T-helper 22 cell (primary cell): ENCODE results near the gene PITPNM1.
"Not testable (repeated sequence)": the region's sequence is repeated elsewhere in the genome, so short reads cannot be mapped to it uniquely, and the experiment has no call there.

ENCODE experiments used
- DNase-seq: peaks from one replicate; pipeline ENCODE4 v3.0.0-alpha.2; 2020; ENCODE audit warnings: low read depth

Gene PITPNM1

DNA sequence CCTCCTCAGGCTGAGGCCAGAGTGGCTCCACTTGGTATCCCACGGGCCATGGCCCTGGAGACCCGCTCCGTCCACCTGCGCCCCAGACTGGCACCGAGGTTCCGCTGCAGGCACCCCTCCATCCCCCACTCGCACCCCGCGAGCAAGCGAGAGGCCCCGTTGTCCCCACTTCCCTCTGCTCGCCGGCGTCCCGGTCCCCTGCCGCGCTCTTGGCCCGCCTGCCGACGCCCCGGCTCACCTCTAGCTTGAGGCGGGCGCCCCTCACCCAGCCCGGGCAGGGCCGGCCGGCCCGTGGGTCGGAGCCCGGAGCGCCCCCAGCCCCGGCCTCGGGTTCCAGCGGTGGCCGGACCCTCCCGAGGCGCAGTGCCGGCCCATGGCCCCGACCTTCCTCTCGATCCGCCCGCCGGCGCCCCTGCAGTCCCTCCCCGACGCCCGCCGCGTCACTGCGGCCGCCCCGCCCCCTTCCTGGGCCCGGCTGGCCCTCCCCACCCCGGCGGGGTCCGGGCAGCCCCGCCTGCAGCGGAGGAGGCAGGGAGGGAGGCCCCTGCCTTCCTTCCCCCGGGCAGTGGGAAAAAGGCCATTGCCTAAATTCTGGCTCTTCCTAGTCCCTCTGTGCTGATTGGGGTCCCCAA lies at the start of gene PITPNM1:
Gene PITPNM1 (minus strand): TSS at position 414 of the 632 bp plus-strand sequence. CDS start 1,183 bp downstream, outside the sequence.
- DNase-seq, result peak; percentile 59

DNA sequence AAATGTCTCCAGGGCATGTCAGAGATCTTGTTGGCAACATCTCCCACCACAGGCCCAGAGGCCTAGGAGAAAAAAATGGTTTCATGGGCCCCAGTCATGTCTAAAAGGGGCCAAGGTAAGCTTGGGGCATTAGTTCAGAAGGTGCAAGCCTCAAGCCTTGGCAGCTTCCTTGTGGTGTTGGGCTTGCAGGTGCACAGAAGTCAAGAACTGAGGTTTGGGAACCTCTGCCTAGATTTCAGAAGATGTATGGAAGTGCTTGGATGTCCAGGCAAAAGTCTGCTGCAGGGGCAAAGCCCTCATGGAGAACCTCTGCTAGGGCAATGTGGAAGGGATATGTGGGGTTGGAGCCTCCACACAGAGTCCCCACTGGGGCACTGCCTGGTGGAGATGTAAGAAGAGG lies 46.5 kb upstream of the PITPNM1 start:
- not testable (repeated sequence) for DNase-seq

DNA sequence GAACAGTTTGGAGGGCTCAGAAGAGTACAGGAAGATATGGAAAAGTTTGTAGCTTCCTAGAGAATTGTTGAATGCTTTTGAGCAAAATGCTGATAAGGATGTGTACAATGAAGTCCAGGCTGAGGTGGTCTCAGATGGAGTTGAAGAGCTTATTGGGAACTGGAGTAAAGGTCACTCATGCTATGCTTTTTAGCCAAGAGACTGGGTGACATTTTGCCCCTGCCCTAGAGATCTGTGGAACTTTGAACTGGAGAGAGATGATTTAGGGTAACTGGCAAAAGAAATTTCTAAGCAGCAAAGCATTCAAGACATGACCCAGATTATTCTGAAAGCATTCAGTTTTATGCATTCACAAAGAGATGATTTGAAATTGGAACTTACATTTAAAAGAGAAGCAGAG lies 46.0 kb upstream of the PITPNM1 start:
- DNase-seq, result no peak

DNA sequence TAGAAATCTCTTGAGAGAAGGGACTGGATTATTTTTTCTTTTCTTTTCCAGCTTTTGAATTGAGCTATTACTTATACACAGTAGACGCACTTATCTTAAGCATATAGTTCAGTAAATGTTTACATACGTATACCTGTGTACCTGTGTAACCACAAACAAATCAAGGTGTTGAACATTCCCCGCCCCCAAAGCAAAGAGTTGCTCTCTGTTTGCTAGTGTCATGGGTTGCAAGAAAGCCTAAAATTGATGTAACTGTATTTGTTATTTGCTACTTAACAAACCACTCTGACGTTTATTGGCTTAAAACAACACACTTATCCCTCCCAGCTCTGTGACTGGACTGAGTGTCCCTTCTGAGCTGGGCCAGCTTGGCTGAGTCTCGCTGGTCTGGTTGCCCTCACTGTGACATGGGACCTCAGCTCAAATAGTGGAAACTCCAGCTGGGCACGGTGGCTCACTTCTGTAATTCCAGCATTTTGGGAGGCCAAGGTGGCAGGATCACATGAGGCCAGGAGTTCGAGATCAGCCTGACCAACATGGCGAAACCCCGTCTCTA lies 43.5 kb upstream of the PITPNM1 start:
- no peak for DNase-seq

DNA sequence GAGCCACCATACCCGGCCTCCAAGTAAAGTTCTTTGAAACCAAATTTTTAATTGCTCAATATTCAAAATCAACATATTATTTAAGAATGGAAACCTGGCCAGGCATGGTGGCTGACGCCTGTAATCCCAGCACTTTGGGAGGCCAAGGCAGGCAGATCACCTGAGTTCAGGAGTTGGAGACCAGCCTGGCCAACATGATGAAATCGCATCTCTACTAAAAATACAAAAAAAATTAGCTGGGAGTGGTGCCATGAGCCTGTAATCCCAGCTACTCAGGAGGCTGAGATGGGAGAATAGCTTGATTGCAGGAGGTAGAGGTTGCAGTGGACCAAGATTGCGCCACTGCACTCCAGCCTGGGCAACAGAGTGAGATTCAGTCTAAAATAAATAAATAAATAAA lies 42.9 kb upstream of the PITPNM1 start:
- not testable (repeated sequence) for DNase-seq

DNA sequence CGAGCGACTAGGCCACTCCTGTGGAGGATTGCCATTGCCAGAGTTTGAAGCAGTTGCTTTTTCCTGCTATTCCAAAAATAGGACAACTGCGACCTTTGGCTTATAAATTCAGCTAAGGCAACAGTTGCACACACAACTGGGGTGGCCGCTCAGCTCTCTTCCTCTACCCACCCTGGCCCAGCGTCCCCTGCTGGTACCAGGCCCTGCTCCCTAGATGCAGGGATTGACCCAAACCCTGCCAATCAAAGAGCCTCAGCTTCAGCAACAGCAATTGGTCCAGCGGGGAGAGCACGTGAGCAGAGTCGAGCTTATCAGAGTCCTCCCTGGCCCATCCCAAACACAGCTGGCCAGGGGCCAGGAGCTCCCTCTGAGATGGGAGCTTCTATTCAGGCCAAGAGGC lies 40.1 kb upstream of the PITPNM1 start:
- DNase-seq, result no peak

DNA sequence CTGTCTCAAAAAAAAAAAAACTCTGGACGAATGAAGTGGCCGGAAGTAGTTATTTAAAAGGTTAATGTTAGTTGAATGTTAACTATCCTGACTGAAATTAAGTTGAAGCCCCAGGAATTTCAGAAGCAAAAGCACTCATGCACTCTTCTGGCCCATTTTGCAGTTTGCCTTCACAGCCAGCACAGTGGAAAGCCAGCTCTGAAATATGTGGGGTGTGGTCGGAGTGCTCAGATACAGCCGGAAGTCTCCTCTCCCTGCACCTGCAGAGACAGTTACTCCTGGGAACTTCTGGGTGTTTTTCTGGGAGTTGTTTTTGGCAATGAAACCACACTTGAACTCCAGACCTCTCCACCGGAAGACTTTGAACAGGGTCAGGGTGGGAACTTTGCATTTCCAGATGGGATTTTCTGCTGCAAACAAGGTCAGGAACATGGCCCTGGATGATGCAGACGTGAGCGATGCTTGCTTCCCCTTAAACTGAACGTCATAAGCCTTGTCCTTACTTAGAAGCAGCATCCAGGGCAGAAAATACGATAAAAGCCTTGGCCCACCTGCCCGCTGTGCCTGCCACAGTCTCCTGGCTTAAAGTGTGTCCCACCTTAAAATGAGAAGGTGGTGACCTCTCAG lies 39.6 kb upstream of the PITPNM1 start:
- no peak for DNase-seq

DNA sequence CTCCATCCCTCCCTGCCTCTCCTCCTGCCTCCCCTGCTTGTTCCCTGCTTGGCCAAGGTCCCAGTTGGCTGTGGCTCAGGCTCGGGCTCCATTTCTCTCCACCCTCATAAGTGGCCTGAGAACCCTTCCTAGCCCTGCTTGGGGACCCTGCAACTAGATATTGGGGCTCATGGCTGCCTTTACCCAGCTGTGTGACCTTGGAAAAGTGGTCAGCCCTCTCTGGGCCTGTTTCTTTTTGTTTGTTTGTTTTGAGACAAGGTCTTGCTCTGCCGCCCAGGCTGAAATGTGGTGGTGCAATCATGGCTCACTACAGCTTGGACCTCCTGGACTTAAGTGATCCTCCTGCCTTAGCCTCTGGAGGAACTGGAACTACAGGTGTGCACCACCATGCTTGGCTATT lies 38.4 kb upstream of the PITPNM1 start:
- no peak for DNase-seq

DNA sequence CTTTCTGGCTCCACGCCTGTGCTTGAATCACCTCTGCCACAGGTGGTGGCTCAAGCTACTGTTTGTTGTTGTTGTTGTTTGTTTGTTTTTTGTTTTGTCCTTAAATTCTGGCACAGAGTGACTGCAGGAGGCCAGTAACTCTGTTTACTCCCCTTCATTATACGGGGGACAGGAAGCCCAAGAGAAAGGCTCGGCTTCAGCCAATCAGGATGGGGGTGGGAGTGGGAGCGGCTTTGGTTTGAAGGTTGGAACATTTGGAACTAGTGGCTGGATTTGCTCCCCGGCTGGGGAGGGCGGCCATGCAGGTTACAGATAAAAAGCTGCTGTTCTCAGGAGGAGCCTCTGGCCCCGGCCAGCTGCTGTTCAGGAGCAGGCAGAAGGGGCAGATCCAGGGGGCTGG lies 37.8 kb upstream of the PITPNM1 start:
- DNase-seq, result no peak

DNA sequence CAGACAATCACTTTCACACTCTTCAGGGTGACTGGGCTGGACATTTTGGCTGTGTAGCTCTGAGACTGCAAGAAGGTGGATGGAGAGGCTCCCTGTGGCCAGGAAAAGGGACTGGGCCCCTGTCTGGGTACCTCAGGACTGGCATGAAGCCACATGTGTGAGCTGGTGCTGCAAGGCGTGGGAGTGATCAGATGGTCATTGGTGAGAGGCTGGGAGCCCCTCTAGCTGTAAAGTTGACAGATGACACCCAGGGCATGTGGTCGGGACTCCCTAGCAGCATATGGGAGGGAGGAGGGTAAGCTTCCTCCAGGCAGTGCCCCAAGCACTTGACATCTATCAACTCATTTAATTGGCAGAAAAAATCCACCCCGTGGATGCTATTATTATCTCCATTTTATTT lies 37.0 kb upstream of the PITPNM1 start:
- DNase-seq, result no peak

DNA sequence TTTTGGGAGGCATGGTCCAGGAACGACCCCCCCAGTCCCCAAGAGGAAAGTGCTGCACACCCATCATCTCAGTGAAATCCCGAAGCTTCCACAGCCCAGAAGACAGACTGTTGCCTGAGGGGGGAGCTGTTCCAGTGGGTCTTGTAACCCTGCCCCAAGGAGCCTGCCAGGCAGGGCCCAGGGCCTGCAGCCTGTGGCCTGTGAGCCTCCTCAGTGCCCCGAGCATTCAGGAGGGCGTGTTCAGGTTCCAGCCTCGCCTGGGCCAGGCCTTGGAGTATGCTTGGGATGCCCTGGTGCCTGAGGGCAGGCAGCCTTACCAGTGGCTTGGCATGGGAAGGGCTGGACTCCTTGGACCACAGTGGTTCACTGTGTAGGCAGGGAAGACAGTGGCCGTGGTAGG lies 36.0 kb upstream of the PITPNM1 start:
- DNase-seq, result no peak

DNA sequence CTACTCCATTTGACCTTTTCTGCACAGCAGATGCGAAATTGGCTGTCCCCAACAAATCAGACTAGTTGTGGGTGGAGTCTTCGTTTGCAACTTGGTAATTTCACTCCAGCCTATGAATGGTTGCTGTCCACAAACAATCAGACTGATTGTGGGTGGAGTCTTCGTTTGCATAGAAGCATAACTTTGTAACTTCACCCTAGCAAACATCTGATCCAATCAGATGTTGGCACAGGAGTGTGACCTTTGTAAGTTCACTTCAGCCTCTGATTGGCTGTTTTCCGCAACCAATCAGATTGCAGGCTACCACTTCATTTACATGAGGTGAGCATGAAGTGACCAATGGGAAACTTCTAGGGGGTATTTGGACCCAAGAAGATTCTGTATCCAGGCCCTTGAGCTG lies 34.4 kb upstream of the PITPNM1 start:
- DNase-seq, result no peak

DNA sequence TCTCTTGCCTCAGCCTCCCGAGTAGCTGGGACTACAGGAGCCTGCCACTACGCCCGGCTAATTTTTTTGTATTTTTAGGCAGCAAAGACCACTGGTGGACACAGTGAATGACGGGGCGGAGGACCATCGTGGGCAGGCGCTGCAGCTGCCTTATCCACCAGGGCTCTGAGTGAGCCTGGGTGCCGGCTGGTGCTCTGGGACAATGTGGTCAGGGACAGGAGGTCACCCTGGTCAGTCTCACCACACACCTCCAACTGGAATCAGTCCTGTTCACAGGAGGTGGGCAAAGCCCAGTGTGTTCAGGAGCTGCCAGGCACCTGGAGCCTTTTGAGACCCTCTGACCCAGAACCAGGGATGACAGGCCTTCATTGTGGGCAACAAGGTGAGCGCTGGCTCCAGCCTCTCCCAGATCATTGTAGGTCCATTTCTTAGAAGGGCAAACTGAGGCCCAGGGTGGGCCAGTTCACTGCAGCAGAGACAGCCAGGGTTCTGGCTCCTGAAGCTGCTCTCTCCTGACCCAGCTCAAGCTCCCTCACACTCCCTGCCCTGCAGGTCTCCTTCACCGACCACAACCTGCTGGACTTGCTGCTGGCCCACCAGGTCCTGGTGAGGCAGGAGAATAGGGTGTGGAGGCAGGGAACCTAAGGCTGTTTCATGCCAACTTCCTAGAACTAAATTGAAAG lies 33.8 kb upstream of the PITPNM1 start:
- no peak for DNase-seq

DNA sequence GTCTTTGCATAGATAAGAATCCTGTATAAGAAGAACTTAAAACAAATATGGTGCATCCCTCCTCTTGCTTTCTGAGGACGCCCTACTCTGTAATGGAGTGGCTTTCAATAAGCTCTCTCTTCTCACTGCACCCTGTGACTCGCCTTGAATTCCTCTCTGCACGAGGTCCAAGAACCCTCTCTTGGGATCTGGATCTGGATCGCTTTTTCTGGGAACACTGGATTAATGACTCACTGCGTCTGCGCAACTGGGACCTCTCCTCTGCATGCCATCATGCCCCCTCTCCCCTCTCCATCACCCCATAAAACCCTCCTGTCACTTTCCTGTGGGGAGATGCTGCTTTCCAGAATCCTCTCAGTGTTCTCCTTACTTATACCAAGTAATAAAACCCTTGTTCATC lies 33.1 kb upstream of the PITPNM1 start:
- no peak for DNase-seq

DNA sequence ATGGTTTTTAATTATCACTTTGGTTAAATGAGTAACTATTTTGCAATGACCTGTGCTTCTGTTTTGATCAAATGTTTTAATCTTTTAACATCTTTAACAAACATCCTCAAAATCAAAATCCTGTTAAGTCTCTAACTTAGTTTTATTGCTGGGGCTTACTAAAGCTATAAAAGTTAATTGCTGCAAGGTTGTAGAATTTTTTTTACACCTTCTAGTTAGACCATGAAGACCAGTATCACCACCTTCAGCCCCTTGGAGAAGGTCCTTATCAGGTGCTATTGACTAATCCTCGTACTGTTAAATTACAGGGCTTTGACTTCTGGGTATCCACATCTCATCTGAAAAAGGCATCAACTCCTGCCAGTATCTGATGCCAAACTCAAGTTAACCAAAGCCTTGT lies 30.4 kb upstream of the PITPNM1 start:
- no peak for DNase-seq

DNA sequence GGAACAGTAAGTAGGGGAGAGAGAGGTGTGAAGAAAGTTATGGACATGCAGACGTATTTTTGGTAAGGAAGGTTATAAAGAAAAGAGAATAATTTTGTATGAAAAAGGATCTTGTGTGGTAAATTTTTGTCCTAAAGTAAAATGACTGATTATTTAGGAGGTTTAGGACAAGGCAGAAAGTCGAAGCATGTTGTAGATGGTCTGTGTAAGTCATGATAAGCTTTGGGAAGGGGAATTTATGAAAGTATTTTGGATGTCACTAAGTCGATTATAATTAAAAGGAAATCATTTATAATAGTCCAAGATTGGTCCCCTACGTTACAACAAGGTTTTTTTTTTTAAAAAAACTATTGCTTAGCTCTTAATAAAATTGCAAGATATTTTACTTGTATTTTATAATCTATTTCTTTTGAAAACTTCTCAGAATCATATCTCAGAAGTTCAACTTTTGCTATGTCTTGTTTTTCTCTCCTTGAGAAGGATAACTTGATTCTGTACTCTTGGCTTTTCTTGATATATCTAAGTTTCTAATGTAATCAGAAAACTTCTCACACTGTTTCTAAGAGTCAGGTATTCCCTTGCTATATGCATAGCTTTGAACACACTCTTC lies 29.0 kb upstream of the PITPNM1 start:
- DNase-seq, result no peak

DNA sequence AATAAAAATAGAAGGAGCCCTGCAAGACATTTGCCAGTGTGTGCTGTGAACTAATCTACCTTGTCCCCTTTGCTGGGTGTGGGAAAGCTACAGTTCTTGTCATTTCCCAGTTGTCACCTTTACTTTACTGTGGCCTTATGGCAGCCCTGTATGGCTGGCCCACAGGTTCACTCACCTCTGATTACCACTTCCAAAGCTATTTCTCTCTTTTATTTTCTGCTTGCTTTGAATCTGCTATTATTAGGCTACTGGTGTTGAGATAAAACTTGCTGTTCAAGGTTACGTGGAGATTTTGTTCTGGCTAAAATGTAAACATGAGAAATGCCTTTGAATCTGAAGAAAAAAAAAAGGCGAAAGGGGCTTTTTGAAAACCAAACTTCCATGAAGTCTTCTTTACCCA lies 27.7 kb upstream of the PITPNM1 start:
- no peak for DNase-seq

DNA sequence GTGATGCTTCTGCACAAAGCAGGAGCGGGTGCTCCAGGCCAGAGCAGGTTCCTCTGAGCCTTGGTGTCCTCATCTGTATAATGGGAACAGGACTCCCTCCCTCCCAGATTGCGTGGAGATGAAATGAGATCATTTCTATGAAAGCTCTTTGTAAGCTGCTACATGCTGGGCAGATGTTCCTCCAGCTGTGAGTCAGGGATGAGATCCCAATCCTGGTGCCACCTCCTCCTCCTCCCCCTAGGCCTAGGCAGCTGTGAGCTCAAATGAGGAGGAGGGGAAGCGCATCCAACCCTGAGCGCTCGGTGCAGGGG lies 25.1 kb upstream of the PITPNM1 start:
- no peak for DNase-seq

DNA sequence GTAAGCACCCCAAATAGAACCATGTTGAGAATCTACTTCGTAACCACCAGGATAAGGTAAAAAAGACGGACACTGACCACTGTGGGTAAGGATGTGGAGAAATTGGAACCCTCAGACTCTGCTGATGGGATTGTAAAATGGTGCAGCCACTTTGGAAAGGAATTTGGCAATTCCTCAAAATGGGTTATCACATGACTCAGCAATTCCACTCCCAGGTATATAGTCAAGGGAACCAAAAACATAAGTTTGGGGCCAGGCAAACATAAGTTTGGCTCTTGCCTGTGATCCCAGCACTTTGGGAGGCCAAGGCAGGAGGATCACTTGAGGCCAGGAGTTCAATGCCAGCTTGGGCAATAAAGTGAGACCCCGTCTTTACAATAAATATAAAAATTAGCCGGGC lies 23.2 kb upstream of the PITPNM1 start:
- DNase-seq, result no peak

DNA sequence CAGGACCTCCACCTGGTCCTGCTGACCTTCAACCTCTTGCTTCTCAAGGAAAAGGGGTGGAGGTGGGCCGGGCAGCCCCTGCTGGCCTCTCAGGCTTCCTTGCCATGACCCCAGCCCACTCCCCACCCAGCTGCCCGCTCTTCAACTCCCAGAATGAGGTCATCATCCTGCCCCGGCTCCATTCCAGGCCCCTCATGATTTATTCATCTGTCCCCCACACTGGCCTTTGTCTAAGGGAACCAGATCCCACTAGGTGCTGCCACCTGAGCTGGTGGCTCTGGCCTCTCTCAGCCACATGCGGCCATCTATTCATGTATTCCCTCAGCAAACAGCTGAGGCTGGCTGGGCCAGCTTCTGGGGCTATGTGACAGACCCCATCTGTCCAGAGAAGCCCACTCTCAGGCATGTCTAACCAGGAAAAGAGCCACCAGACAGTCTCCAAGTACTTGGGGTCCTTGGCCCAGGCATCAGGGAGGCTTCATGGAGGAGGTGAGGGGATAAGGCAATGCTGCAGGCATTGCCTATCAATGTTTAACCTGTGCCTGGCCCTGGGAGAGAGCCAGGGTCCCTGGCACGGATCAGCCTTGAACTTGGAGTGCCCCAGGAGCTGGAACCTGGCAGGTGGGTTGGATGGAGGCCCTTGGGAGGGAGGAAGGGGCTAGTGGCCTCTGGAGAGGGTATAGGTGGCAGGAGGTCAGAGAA lies 20.3 kb upstream of the PITPNM1 start:
- no peak for DNase-seq

DNA sequence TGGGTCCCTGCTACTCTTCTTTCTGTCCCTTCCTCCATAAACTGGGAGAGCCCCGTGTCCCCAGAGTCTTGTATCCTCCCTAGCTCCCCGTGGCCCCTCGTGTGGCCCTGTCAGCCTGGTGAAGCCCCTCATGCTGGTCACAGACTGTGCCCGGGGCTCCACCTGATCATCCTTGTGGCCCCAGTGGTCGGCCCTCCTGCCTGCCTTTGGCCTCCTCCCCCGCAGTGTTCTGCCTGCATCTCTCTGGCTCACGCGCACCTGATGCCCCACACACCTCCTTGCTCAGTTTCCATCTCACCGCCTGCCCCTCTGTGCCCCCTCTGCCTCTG lies 19.3 kb upstream of the PITPNM1 start:
- no peak for DNase-seq
